A549 (cell line): ENCODE results near the gene PCGF5. TPM values are rescaled to one million over a fixed set of nuclear protein-coding genes. Genes with fewer than 3 reads are reported as not detected.

Experiments
- ATAC-seq, 2 experiments: fragments of 200-7000 bp in 1 of 2; fragments of >200 bp in 1 of 2; cut with Nextera tagmentation in 1 of 2; cut with Tn5 transposase in 1 of 2; 3 replicates each; pipeline versions ENCODE4 v1.8.0 to v1.9.1; 2018 to 2020; ENCODE audit warnings: mild to moderate bottlenecking in 1 of 2, moderate library complexity in 1 of 2
- CTCF ChIA-PET: fragments of 300-600 bp; sonication (Branson Sonifier 250); formaldehyde crosslinking; extraction: SDS; loops from one replicate; lab custom pipeline; 2021; ENCODE audit warnings: antibody characterized with exemption, inconsistent platforms; lab: Yijun Ruan, JAX
- POLR2A ChIA-PET: fragments of 350-600 bp; formaldehyde crosslinking; extraction: SDS; loops from one replicate; lab custom pipeline; 2021; ENCODE audit warnings: antibody characterized with exemption, inconsistent platforms; lab: Yijun Ruan, JAX
- DNase-seq, 2 experiments: peaks; one replicate each; pipeline versions ENCODE4 v3.0.0 to v3.0.0-alpha.2; 2011 to 2016; ENCODE audit warnings: low read depth in 1 of 2, low spot score in 1 of 2
- FAIRE-seq: peaks from 2 replicates; lab custom pipeline; 2011; peaks lifted over from hg19 to GRCh38; lab: Jason Lieb, UNC
- H3K27ac ChIP-seq, 2 experiments: fragments of >200 bp; sonication (Bioruptor Twin); formaldehyde crosslinking; 3 replicates each; pipeline ENCODE4 v1.5.1; 2016 to 2017
- H3K4me1 ChIP-seq: fragments of >200 bp; sonication (Bioruptor Twin); formaldehyde crosslinking; 3 replicates; pipeline ENCODE4 v1.6.1; 2016
- H3K4me2 ChIP-seq: fragments of >200 bp; sonication (Bioruptor Twin); formaldehyde crosslinking; 3 replicates; pipeline ENCODE4 v1.6.1; 2016
- H3K4me3 ChIP-seq: fragments of >200 bp; sonication (Bioruptor Twin); formaldehyde crosslinking; 3 replicates; pipeline ENCODE4 v1.5.1; 2016
- H3K9me3 ChIP-seq: fragments of >200 bp; sonication (Bioruptor Twin); formaldehyde crosslinking; 3 replicates; pipeline ENCODE4 v1.6.1; 2016
- BCL3 ChIP-seq: fragments of >200 bp; sonication (Bioruptor Twin); formaldehyde crosslinking; IDR thresholded peaks from 3 replicates; pipeline ENCODE4 v1.6.1; 2016
- CBX8 ChIP-seq: fragments of 200-600 bp; sonication (generic); IDR thresholded peaks from 2 replicates; pipeline ENCODE4 v1.6.1; 2016
- CEBPB ChIP-seq, 2 experiments: fragments of >200 bp in 1 of 2; sonication (Bioruptor Twin) in 1 of 2; formaldehyde crosslinking in 1 of 2; IDR thresholded peaks; 2 replicates each; pipeline ENCODE4 v1.6.1; 2012 to 2016
- CHD2 ChIP-seq: fragments of 150-350 bp; IDR thresholded peaks from 2 replicates; pipeline ENCODE4 v1.6.1; 2014; ENCODE audit warnings: low read length; ENCODE audit not compliant: partially characterized antibody
- CHD4 ChIP-seq: fragments of 200-600 bp; sonication (generic); IDR thresholded peaks from 2 replicates; pipeline ENCODE4 v1.6.1; 2016; ENCODE audit warnings: antibody characterized with exemption, mild to moderate bottlenecking, borderline replicate concordance
- CTCF ChIP-seq: fragments of >200 bp; sonication (Bioruptor Twin); formaldehyde crosslinking; IDR thresholded peaks from 3 replicates; pipeline ENCODE4 v1.5.1; 2016
- E2F6 ChIP-seq: IDR thresholded peaks from 2 replicates; pipeline ENCODE4 v1.6.1; 2012; ENCODE audit warnings: low read depth, borderline replicate concordance
- ELK1 ChIP-seq: fragments of 150-350 bp; IDR thresholded peaks from 2 replicates; pipeline ENCODE4 v1.6.1; 2014; ENCODE audit warnings: low read depth, mild to moderate bottlenecking, low read length
- EP300 ChIP-seq, 2 experiments: fragments of >200 bp; sonication (Bioruptor Twin); formaldehyde crosslinking; IDR thresholded peaks; 2 replicates in 1 of 2; 3 replicates in 1 of 2; pipeline ENCODE4 v1.6.1; 2016 to 2017
- FOSB ChIP-seq: fragments of 250-450 bp; sonication (Bioruptor Pico); IDR thresholded peaks from 2 replicates; pipeline ENCODE4 v1.5.0; 2020; ENCODE audit warnings: mild to moderate bottlenecking, moderate library complexity
- FOXS1 ChIP-seq: fragments of 250-450 bp; sonication (Bioruptor Pico); IDR thresholded peaks from 2 replicates; pipeline ENCODE4 v1.5.0; 2020; ENCODE audit warnings: mild to moderate bottlenecking, moderate library complexity
- HEYL ChIP-seq: fragments of 250-450 bp; sonication (Bioruptor Pico); IDR thresholded peaks from 2 replicates; pipeline ENCODE4 v1.8.0; 2021; ENCODE audit warnings: mild to moderate bottlenecking, moderate library complexity
- HOXB5 ChIP-seq: fragments of 250-450 bp; sonication (Bioruptor Pico); IDR thresholded peaks from 2 replicates; pipeline ENCODE4 v1.5.0; 2020; ENCODE audit warnings: mild to moderate bottlenecking, moderate library complexity
- JUNB ChIP-seq: fragments of >200 bp; sonication (Bioruptor Twin); formaldehyde crosslinking; IDR thresholded peaks from 2 replicates; pipeline ENCODE4 v1.6.1; 2016
- MAZ ChIP-seq: fragments of 150-350 bp; IDR thresholded peaks from 2 replicates; pipeline ENCODE4 v1.6.1; 2014; ENCODE audit warnings: antibody characterized with exemption, low read depth, low read length, borderline replicate concordance
- MYC ChIP-seq: IDR thresholded peaks from 2 replicates; pipeline ENCODE4 v1.6.1; 2012; ENCODE audit warnings: mild to moderate bottlenecking, inconsistent platforms, low read length, improper control_type of control experiment, borderline replicate concordance
- PHF8 ChIP-seq: fragments of 200-600 bp; sonication (generic); IDR thresholded peaks from 2 replicates; pipeline ENCODE4 v1.6.1; 2016; ENCODE audit warnings: low read depth, mild to moderate bottlenecking, antibody characterized with exemption, moderate library complexity, borderline replicate concordance
- POLR2AphosphoS2 ChIP-seq: conservative IDR thresholded peaks from 2 replicates; pipeline ENCODE4 v1.6.1; 2012; ENCODE audit warnings: low read length, improper control_type of control experiment, inconsistent platforms
- RARB ChIP-seq: fragments of 250-450 bp; sonication (Bioruptor Pico); IDR thresholded peaks from 2 replicates; pipeline ENCODE4 v1.8.0; 2021; ENCODE audit warnings: mild to moderate bottlenecking, moderate library complexity
- RNF2 ChIP-seq: fragments of 200-600 bp; sonication (generic); IDR thresholded peaks from 2 replicates; pipeline ENCODE4 v1.6.1; 2016; ENCODE audit warnings: low read depth, mild to moderate bottlenecking, antibody characterized with exemption, moderate library complexity, borderline replicate concordance
- SMC3 ChIP-seq: fragments of >200 bp; sonication (Bioruptor Twin); formaldehyde crosslinking; IDR thresholded peaks from 3 replicates; pipeline ENCODE4 v1.6.1; 2018; ENCODE audit warnings: inconsistent platforms
- TP53 ChIP-seq: fragments of 250-450 bp; sonication (Bioruptor Pico); IDR thresholded peaks from 2 replicates; pipeline ENCODE4 v1.5.0; 2021; ENCODE audit warnings: mild to moderate bottlenecking, moderate library complexity
- USF2 ChIP-seq: fragments of 450-650 bp; IDR thresholded peaks from 2 replicates; pipeline ENCODE4 v1.6.1; 2014; ENCODE audit warnings: antibody characterized with exemption
- ZNF302 ChIP-seq: fragments of 250-450 bp; sonication (Bioruptor Pico); IDR thresholded peaks from 2 replicates; pipeline ENCODE4 v1.9.0; 2021; ENCODE audit warnings: inconsistent platforms, mild to moderate bottlenecking, moderate library complexity
- ZSCAN20 ChIP-seq: fragments of 250-450 bp; sonication (Bioruptor Pico); IDR thresholded peaks from 2 replicates; pipeline ENCODE4 v1.8.0; 2022; ENCODE audit warnings: mild to moderate bottlenecking, moderate library complexity
- WGBS: methylation state at CpG from one replicate; pipeline ENCODE4 v1.1.6; 2017; ENCODE audit errors: missing lambda C conversion rate; 5-methylcytosine and 5-hydroxymethylcytosine counted together
- polyA plus RNA-seq, 4 experiments: library from polyadenylated mRNA; depleted of rRNA in 3 of 4; stranded (reverse); fragments of >200 nt; fragmentation: RNase III in 1 of 4; extraction: RNeasy Plus Mini Kit Qiagen cat#74134 plus additional on column Dnase treatment in 1 of 4; gene quantifications; 2 replicates in 3 of 4; 3 replicates in 1 of 4; pipeline ENCODE4 v1.2.3, GENCODE V29; 2011 to 2017

Gene PCGF5
- polyA plus RNA-seq, 2 of the 4 experiments (the other 2 are of a cell fraction) = 28.5 to 39.9 TPM

GRCh38 chr10:91290607-91291006, 70.1 kb downstream of the PCGF5 start:
- Histone ChIP-seq H3K4me2 (no peak overlapping the region), H3K9me3 (no peaks in the 10 kb centered on the region), H3K27ac (no peak overlapping the region), H3K4me3 (no peak overlapping the region), H3K4me1 (no peaks in the 10 kb centered on the region)
- CTCF ChIA-PET = interaction anchor here (1.6 to 5.7 kb wide), 2 partner anchors 8 to 11 kb away, joined by 3 to 38 read pairs; no protein-coding TSS in a partner anchor
- no peak for TF ChIP-seq FOSB (CRISPR knock-in tag)
- no peak for TF ChIP-seq CTCF
- TF ChIP-seq TP53 (CRISPR knock-in tag) = no peak
- no peak for TF ChIP-seq CBX8
- POLR2A ChIA-PET = no interaction called here
- ATAC-seq (no peak), FAIRE-seq (no peak), DNase-seq (no peak)
- 65% methylated on average over 5 of the region's 5 CpGs for WGBS

GRCh38 chr10:91294134-91294906, 73.9 kb downstream of the PCGF5 start:
- H3K9me3 ChIP-seq = no peaks in the 10 kb centered on the region
- H3K27ac ChIP-seq = no peak overlapping the region
- H3K4me3 ChIP-seq = no peak overlapping the region
- 69% methylated on average over 3 of the region's 3 CpGs for WGBS
- DNase-seq (no peak), FAIRE-seq (no peak)
- TF ChIP-seq MYC = no peak
- no peak for TF ChIP-seq HEYL
- no peak for TF ChIP-seq ELK1
- no peak for TF ChIP-seq CHD4
- TF ChIP-seq FOSB (CRISPR knock-in tag) = no peak
- TF ChIP-seq, all 56 proteins: peak for 0
- ChIA-PET CTCF (no interaction called here), POLR2A (no interaction called here)
- Histone ChIP-seq H3K4me2 (no peak overlapping the region), H3K4me1 (peaks cover 4% of the 10 kb centered on the region; the same call in 1 of the 3 replicates)
- no peak for ATAC-seq

- H3K4me1 ChIP-seq = peaks cover 7% of the 10 kb centered on the region; the same call in 1 of the 3 replicates
- no peaks in the 10 kb centered on the region for H3K9me3 ChIP-seq
- TF ChIP-seq SMC3 (no peak), FOXS1 (CRISPR knock-in tag) (no peak), E2F6 (no peak), MAZ (no peak), HEYL (no peak), POLR2AphosphoS2 (no peak), HOXB5 (CRISPR knock-in tag) (no peak), JUNB (no peak), RARB (CRISPR knock-in tag) (no peak), USF2 (no peak), EP300 (IDR thresholded peaks at IDR 0.05) (no peak), BCL3 (no peak), ZSCAN20 (no peak), RNF2 (no peak), FOSB (CRISPR knock-in tag) (no peak), PHF8 (no peak), CEBPB (IDR thresholded peaks at IDR 0.05) (no peak), CHD2 (no peak), ZNF302 (CRISPR knock-in tag) (no peak)
- ChIA-PET CTCF (interaction anchor here (6.8 kb wide), 1 partner anchor 19 kb away, joined by 94 read pairs; no protein-coding TSS in a partner anchor), POLR2A (no interaction called here)
- ATAC-seq = no peak
- H3K27ac ChIP-seq = no peak overlapping the region
- DNase-seq = no peak
- no peak overlapping the region for H3K4me2 ChIP-seq
- 79% methylated on average over 6 of the region's 6 CpGs for whole genome bisulfite sequencing
- no peak overlapping the region for H3K4me3 ChIP-seq
- FAIRE-seq = no peak
Measured at GRCh38 chr10:91295346-91295745, 74.9 kb downstream of the PCGF5 start.
